ENCODE data around the gene RAB1B. TPM values are rescaled to one million over a fixed set of nuclear protein-coding genes. Genes with fewer than 3 reads are reported as not detected.

The RAB1B gene
- total RNA-seq, 1 donor from 2014 or later, result 138 TPM

GRCh38 chr11:66313321-66314185 is 45.1 kb downstream of the RAB1B start:
- peak; percentile 63 for DNase-seq
- Histone ChIP-seq H3K36me3 (no peaks in the 10 kb centered on the region), H3K4me1 (peaks cover 26% of the 10 kb centered on the region), H3K9me3 (no peaks in the 10 kb centered on the region), H3K27ac (peak overlapping the region; percentile 84), H3K27me3 (no peaks in the 10 kb centered on the region), H3K4me3 (peak overlapping the region; percentile 65)
- intact Hi-C loops (cut with DNase I), result loop anchor here (10.0 kb wide), 1 partner anchor 71 kb away; no protein-coding TSS in a partner anchor
- TF ChIP-seq, protein P1, sequence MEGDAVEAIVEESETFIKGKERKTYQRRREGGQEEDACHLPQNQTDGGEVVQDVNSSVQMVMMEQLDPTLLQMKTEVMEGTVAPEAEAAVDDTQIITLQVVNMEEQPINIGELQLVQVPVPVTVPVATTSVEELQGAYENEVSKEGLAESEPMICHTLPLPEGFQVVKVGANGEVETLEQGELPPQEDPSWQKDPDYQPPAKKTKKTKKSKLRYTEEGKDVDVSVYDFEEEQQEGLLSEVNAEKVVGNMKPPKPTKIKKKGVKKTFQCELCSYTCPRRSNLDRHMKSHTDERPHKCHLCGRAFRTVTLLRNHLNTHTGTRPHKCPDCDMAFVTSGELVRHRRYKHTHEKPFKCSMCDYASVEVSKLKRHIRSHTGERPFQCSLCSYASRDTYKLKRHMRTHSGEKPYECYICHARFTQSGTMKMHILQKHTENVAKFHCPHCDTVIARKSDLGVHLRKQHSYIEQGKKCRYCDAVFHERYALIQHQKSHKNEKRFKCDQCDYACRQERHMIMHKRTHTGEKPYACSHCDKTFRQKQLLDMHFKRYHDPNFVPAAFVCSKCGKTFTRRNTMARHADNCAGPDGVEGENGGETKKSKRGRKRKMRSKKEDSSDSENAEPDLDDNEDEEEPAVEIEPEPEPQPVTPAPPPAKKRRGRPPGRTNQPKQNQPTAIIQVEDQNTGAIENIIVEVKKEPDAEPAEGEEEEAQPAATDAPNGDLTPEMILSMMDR (IDR thresholded peaks at IDR 0.05), result peak; percentile 5
- ATAC-seq, result no peak

DNA sequence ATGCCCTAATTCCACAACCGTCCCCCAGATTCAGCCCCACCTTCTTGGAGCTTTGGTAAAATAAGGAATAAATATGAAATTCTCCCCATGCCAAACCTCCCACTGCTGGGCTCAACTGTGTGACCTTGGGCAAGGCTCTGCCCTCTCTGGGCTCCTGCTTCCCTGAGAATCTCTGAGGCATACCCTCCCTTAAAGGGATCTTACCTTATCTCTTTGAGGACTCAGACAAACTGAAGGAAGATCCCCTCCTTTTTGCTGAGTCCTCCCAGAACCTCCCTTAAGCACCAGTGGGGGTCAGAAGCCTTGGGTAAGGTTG is 45.7 kb downstream of the RAB1B start:
- Histone ChIP-seq H3K4me1 (peaks cover 30% of the 10 kb centered on the region), H3K27ac (peak overlapping the region; percentile 84)

GRCh38 chr11:66314561-66315497 is 46.4 kb downstream of the RAB1B start:
- Histone ChIP-seq H3K9me3 (no peaks in the 10 kb centered on the region), H3K4me1 (peaks cover 30% of the 10 kb centered on the region), H3K27ac (peak overlapping the region; percentile 84), H3K36me3 (no peaks in the 10 kb centered on the region), H3K4me3 (peak overlapping the region; percentile 65), H3K27me3 (no peaks in the 10 kb centered on the region)
- ATAC-seq (no peak), DNase-seq (peak; percentile 64)
- intact Hi-C loops (cut with DNase I), result loop anchor here (10.0 kb wide), 1 partner anchor 70 kb away; no protein-coding TSS in a partner anchor
- TF ChIP-seq, protein P1 (IDR thresholded peaks at IDR 0.05), result no peak

More for the DNA sequence above, 45.7 kb downstream of the RAB1B start:
- TF ChIP-seq, protein P1 (IDR thresholded peaks at IDR 0.05), result no peak
- Histone ChIP-seq H3K27me3 (no peaks in the 10 kb centered on the region), H3K9me3 (no peaks in the 10 kb centered on the region), H3K36me3 (no peaks in the 10 kb centered on the region), H3K4me3 (peak overlapping the region; percentile 65)
- no peak for ATAC-seq
- intact Hi-C loops (cut with DNase I), result loop anchor here (10.0 kb wide), 1 partner anchor 71 kb away; no protein-coding TSS in a partner anchor
- no peak for DNase-seq

DNA sequence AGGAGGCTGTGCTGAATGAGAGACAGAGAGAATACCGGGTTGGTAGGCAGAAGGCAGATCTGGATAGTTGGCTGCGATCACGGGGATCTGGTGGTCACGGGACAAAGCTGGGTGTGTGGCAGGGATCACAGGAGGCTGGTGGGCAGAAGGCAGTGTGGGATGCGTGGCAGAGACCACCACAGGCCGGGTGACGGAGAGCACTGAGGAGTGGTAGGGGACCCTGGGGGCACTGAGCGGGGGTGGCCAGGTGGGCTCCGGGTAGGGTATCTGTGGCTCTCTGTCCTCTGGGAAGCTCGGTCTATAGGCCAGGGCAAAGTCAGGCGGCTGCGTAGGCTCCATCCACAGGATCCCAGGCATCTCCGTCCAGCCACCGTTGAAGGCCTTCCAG is 47.1 kb downstream of the RAB1B start:
- Histone ChIP-seq H3K36me3 (no peaks in the 10 kb centered on the region), H3K27ac (no peak overlapping the region), H3K4me3 (peak overlapping the region; percentile 39), H3K9me3 (no peaks in the 10 kb centered on the region), H3K4me1 (peaks cover 30% of the 10 kb centered on the region), H3K27me3 (no peaks in the 10 kb centered on the region)
- TF ChIP-seq, protein P1 (IDR thresholded peaks at IDR 0.05), result no peak
- ATAC-seq (no peak), DNase-seq (no peak)
- intact Hi-C loops (cut with DNase I), result loop anchor here (10.0 kb wide), 1 partner anchor 69 kb away; no protein-coding TSS in a partner anchor

DNA sequence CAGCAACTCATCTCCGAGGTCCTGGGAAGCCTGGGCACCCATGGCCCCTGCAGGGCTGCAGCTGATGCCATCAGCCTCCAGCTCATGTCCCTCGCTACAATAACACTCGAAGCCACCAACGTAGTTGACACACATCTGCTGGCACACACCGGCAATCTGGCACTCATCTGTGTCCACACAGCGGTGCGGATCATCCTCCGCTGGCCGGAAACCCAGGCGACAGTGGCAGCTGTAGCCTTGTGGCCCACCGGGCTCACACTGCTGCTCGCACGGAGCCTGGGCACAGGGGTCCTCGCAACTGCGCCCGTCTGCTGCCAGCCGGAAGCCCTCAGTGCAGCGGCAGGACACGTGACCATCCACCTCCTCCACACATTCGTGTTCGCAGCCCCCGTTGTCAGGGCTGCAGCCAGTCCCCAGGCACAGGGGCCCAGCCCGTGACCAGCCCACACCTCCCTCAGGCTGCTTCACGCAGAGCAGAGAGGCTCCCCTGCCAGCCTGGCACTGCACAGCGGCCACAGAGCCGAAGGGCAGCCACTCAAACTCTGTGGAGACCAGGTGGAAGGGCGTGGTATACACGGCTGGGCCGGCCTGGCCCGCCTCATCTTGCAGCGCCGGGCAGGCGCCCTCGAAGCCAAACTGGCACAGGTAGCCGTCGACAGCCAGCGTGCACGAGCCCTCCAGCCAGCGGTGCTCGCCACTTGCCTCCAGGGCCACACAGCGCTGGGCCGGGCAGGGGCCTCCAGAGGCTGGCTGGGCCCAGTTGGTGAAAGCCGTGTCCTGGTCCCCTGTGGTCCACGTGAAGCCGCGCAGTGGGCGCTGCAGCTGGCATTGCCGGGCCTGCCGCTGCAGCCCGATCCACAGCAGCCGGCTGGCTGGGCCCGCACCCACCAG is 47.7 kb downstream of the RAB1B start:
- peak; percentile 63 for DNase-seq
- intact Hi-C loops (cut with DNase I), result loop anchor here (10.0 kb wide), 1 partner anchor 69 kb away; no protein-coding TSS in a partner anchor
- Histone ChIP-seq H3K27me3 (no peaks in the 10 kb centered on the region), H3K4me3 (peak overlapping the region; percentile 39), H3K36me3 (no peaks in the 10 kb centered on the region), H3K27ac (peak overlapping the region; percentile 70), H3K4me1 (peaks cover 30% of the 10 kb centered on the region), H3K9me3 (no peaks in the 10 kb centered on the region)
- ATAC-seq, result no peak
- TF ChIP-seq, protein P1 (IDR thresholded peaks at IDR 0.05), result no peak

Data from upper lobe of right lung (tissue), 1 donor.